HepG2 (cell line): ENCODE measurements around the gene DDX49. TPM values are rescaled to one million over a fixed set of nuclear protein-coding genes. Genes with fewer than 3 reads are reported as not detected.

ENCODE experiments used
- ATAC-seq: fragments of 200-7000 bp; cut with Tn5 transposase; 3 replicates; pipeline ENCODE4 v1.9.1; 2020; ENCODE audit warnings: mild to moderate bottlenecking, moderate library complexity
- BruUV-seq: library from RNA; stranded (reverse); fragments of 400-500 nt; replicated peaks from 2 replicates; lab custom pipeline; 2021; lab: Mats Ljungman, UMichigan
- CTCF ChIA-PET: fragments of 300-600 bp; formaldehyde crosslinking; extraction: SDS; loops from one replicate; lab custom pipeline; 2021; ENCODE audit warnings: low total read pairs, inconsistent platforms, low intra/inter-chr PET ratio; lab: Yijun Ruan, JAX
- POLR2A ChIA-PET: fragments of 350-600 bp; sonication (Branson Sonifier 250); formaldehyde crosslinking; loops from one replicate; lab custom pipeline; 2020; ENCODE audit warnings: antibody characterized with exemption, inconsistent platforms; lab: Yijun Ruan, JAX
- DNase-seq: peaks from one replicate; pipeline ENCODE4 v3.0.0-alpha.2; 2015; ENCODE audit warnings: low spot score
- FAIRE-seq: peaks from 3 replicates; lab custom pipeline; 2011; peaks lifted over from hg19 to GRCh38; lab: Jason Lieb, UNC
- H2AFZ ChIP-seq: one replicate; pipeline ENCODE4 v1.6.1; 2011; ENCODE audit warnings: low read length, inconsistent platforms
- H3K27ac ChIP-seq: fragments of 300-600 bp; 3 replicates; pipeline ENCODE4 v1.8.0; 2011; ENCODE audit warnings: mixed run types, mild to moderate bottlenecking, mixed read lengths, low read length, inconsistent platforms; ENCODE audit not compliant: insufficient read depth; ENCODE audit errors: extremely low read length
- H3K27me3 ChIP-seq, 2 experiments: fragments of 200-600 bp in 1 of 2; 2 replicates in 1 of 2; 3 replicates in 1 of 2; pipeline versions ENCODE4 v1.6.0 to v1.8.0; 2011; ENCODE audit warnings: low read length in 2 of 2, mild to moderate bottlenecking in 2 of 2, moderate library complexity in 2 of 2, inconsistent platforms in 1 of 2; ENCODE audit not compliant: insufficient read depth in 2 of 2, control insufficient read depth in 1 of 2
- H3K36me3 ChIP-seq, 2 experiments: fragments of 200-600 bp in 1 of 2; replicated peaks in 1 of 2; 2 replicates in 1 of 2; 3 replicates in 1 of 2; pipeline versions ENCODE4 v1.5.1 to v1.8.0; 2011; ENCODE audit warnings: low read length in 2 of 2, inconsistent platforms in 1 of 2; ENCODE audit not compliant: insufficient read depth in 2 of 2, control insufficient read depth in 1 of 2
- H3K4me1 ChIP-seq: 2 replicates; pipeline ENCODE4 v1.5.1; 2012; ENCODE audit warnings: low read length, inconsistent platforms; ENCODE audit not compliant: insufficient read depth
- H3K4me2 ChIP-seq: 2 replicates; pipeline ENCODE4 v1.6.0; 2011; ENCODE audit warnings: low read depth, low read length, inconsistent platforms
- H3K4me3 ChIP-seq, 3 experiments: fragments of 200-600 bp in 1 of 3; sonication (generic), shearing (Covaris generic) in 1 of 3; replicated peaks in 1 of 3; 2 replicates each; pipeline ENCODE4 v1.5.1; 2011 to 2016; ENCODE audit warnings: low read length in 3 of 3, inconsistent platforms in 2 of 3, low read depth in 2 of 3, mild to moderate bottlenecking in 2 of 3, control low read depth in 1 of 3, mixed read lengths in 1 of 3; ENCODE audit not compliant: insufficient read depth in 1 of 3
- H3K79me2 ChIP-seq: one replicate; pipeline ENCODE4 v1.6.1; 2011; ENCODE audit warnings: low read length, inconsistent platforms; ENCODE audit not compliant: insufficient read depth
- H3K9ac ChIP-seq: 2 replicates; pipeline ENCODE4 v1.6.0; 2011; ENCODE audit warnings: mild to moderate bottlenecking, low read depth, low read length, inconsistent platforms; ENCODE audit not compliant: insufficient read depth
- H3K9me3 ChIP-seq: 2 replicates; pipeline ENCODE4 v1.5.1; 2012; ENCODE audit warnings: mild to moderate bottlenecking, low read length
- H4K20me1 ChIP-seq: 2 replicates; pipeline ENCODE4 v1.6.0; 2011; ENCODE audit warnings: inconsistent platforms, mild to moderate bottlenecking, low read length, moderate library complexity; ENCODE audit not compliant: insufficient read depth
- CBFB ChIP-seq: sonication (generic); formaldehyde crosslinking; IDR thresholded peaks from 2 replicates; pipeline ENCODE4 v1.4.0; 2020; ENCODE audit warnings: missing genetic modification reagents
- GATAD2A ChIP-seq: IDR thresholded peaks from 2 replicates; pipeline ENCODE4 v1.6.1; 2016
- HHEX ChIP-seq: IDR thresholded peaks from 2 replicates; pipeline ENCODE4 v1.6.1; 2016; ENCODE audit warnings: control low read depth
- LCORL ChIP-seq, 2 experiments: fragments of 450-650 bp in 1 of 2; sonication (generic) in 1 of 2; formaldehyde crosslinking in 1 of 2; IDR thresholded peaks; 2 replicates each; pipeline versions ENCODE4 v1.5.0 to v1.6.1; 2017 to 2020; ENCODE audit warnings: antibody characterized with exemption in 1 of 2, missing genetic modification reagents in 1 of 2
- MYC ChIP-seq: sonication (generic); formaldehyde crosslinking; IDR thresholded peaks from 2 replicates; pipeline ENCODE4 v1.9.0; 2021; ENCODE audit warnings: missing genetic modification reagents, borderline replicate concordance
- NFIB ChIP-seq: sonication (generic); formaldehyde crosslinking; IDR thresholded peaks from 2 replicates; pipeline ENCODE4 v1.9.0; 2021; ENCODE audit warnings: missing genetic modification reagents, mild to moderate bottlenecking, borderline replicate concordance
- RCOR2 ChIP-seq: IDR thresholded peaks from 2 replicates; pipeline ENCODE4 v1.6.1; 2016; ENCODE audit warnings: missing biosample characterization, missing genetic modification reagents
- SIX4 ChIP-seq: sonication (generic); formaldehyde crosslinking; IDR thresholded peaks from 2 replicates; pipeline ENCODE4 v1.4.0; 2020; ENCODE audit warnings: missing genetic modification reagents
- TAF1 ChIP-seq: sonication (generic); formaldehyde crosslinking; IDR thresholded peaks from 2 replicates; pipeline ENCODE4 v1.4.0; 2020; ENCODE audit warnings: missing genetic modification reagents
- ZBTB7B ChIP-seq: sonication (generic); formaldehyde crosslinking; IDR thresholded peaks from 2 replicates; pipeline ENCODE4 v1.4.0; 2020; ENCODE audit warnings: missing genetic modification reagents
- ZFX ChIP-seq: sonication (generic); formaldehyde crosslinking; IDR thresholded peaks from 2 replicates; pipeline ENCODE4 v1.4.0; 2020; ENCODE audit warnings: mild to moderate bottlenecking, low read depth, missing genetic modification reagents, moderate library complexity
- ZNF205 ChIP-seq: IDR thresholded peaks from 2 replicates; pipeline ENCODE4 v1.6.1; 2018; ENCODE audit warnings: missing biosample characterization, missing genetic modification reagents
- ZNF777 ChIP-seq: sonication (generic); formaldehyde crosslinking; IDR thresholded peaks from 2 replicates; pipeline ENCODE4 v1.4.0; 2020; ENCODE audit warnings: missing genetic modification reagents
- ZSCAN20 ChIP-seq: sonication (generic); formaldehyde crosslinking; IDR thresholded peaks from 2 replicates; pipeline ENCODE4 v1.4.0; 2020; ENCODE audit warnings: missing genetic modification reagents, mild to moderate bottlenecking, borderline replicate concordance
- WGBS: methylation state at CpG from one replicate; pipeline ENCODE4 v1.1.6; 2017; ENCODE audit warnings: low lambda C conversion rate; 5-methylcytosine and 5-hydroxymethylcytosine counted together
- in situ Hi-C: cut with HindIII; loops from 2 replicates; pipeline ENCODE4 v1.10.0; 2017; ENCODE audit warnings: low pct_unique_long_range_greater_than_20kb; ENCODE audit not compliant: extremely low pct_ligation_motif_present
- intact Hi-C: fragments of 100-400 bp; cut with micrococcal nuclease; formaldehyde crosslinking; loops from one replicate; pipeline ENCODE4 v1.10.0; 2022; ENCODE audit not compliant: unreplicated experiment
- polyA plus RNA-seq, 8 experiments: library from polyadenylated mRNA; depleted of rRNA in 3 of 8; stranded (reverse) in 7 of 8; unstranded in 1 of 8; fragments of >200 nt; fragmentation: Illumina TruSeq in 4 of 8; extraction: Trizol in 4 of 8; gene quantifications; 2 replicates each; pipeline versions ENCODE4 v1.2.1 to v1.2.3, GENCODE V29; 2011 to 2016; ENCODE audit warnings: low read depth in 4 of 8, missing spikeins in 1 of 8, mixed read lengths in 1 of 8; ENCODE audit not compliant: insufficient read depth in 1 of 8
- total RNA-seq, 5 experiments: library from RNA; depleted of rRNA; stranded (reverse); fragments of >200 nt; fragmentation: Illumina TruSeq; extraction: Trizol; gene quantifications; 2 replicates each; pipeline ENCODE4 v1.2.3, GENCODE V29; 2016; ENCODE audit warnings: low read depth in 1 of 5
- TF ChIP-seq, protein P1 (sequence below): sonication (generic); formaldehyde crosslinking; IDR thresholded peaks from 2 replicates; pipeline ENCODE4 v1.5.0; 2020; ENCODE audit warnings: mild to moderate bottlenecking, missing genetic modification reagents, moderate library complexity
- TF ChIP-seq, protein P2 (sequence below): sonication (generic); formaldehyde crosslinking; IDR thresholded peaks from 2 replicates; pipeline ENCODE4 v1.4.0; 2020; ENCODE audit warnings: missing genetic modification reagents
- TF ChIP-seq, protein P3 (sequence below): IDR thresholded peaks from 2 replicates; pipeline ENCODE4 v1.6.1; 2018; ENCODE audit warnings: missing genetic modification reagents, mild to moderate bottlenecking, missing compliant biosample characterization
- TF ChIP-seq, protein P4 (sequence below): sonication (generic); formaldehyde crosslinking; IDR thresholded peaks from 2 replicates; pipeline ENCODE4 v1.8.0; 2022; ENCODE audit warnings: missing genetic modification reagents, low read depth, mild to moderate bottlenecking, borderline replicate concordance

Gene DDX49
- total and polyA plus RNA-seq, 2 of the 13 experiments (the other 11 are each of a cell fraction or from before 2014, with no cell fraction given) = 27.0 to 46.2 TPM

DNA sequence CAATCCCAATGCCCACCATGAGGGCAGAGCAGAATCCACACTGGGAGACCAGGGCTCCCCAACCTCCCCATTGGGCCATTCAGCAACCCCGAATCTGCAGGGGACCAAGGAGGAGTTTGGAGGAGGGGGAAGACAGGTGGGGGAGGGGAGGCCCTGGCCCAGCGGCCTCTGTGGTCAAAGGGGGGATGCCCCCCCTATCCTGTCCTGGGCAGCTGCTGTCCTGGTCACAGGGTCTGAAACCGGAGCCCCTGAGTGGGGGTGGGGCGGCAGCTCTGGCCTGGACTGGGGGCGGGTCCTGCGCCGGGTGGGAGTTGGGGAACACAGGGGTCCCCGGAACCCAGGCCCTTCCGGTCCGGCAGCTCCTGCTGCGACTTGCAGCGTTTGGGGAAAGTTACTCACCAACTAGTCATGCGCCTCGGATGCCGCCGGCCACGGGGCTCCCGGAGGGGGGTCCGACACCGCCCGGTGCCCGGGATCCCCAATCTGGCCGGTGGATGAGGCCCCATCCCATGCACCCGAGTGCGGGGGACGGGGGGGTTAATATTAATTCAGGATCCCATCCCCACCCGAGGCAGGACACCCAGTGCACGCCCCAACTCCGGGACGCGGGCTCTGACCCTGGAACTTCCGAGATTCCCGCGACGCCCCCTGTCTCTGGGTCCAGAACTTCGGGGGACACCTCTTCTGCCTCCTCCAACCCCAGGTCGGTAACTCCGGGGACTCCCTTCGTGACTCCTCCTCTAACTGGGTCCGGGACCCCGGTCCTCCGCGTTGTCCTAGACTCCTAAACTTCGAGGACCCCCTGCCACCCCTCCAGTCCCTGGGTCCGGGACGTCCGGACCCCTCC lies 20.6 kb downstream of the DDX49 start:
- peak overlapping the region; percentile 74 for H3K9ac ChIP-seq
- H3K4me1 ChIP-seq = peaks cover 52% of the 10 kb centered on the region
- FAIRE-seq = no peak
- H3K4me3 ChIP-seq = peak overlapping the region; percentile 60 to 85 (median 74)
- H4K20me1 ChIP-seq = no peaks in the 10 kb centered on the region
- peak overlapping the region; percentile 90 for H3K4me2 ChIP-seq
- ChIA-PET CTCF (interaction anchor here (2.7 kb wide), 1 partner anchor 47 kb away, joined by 13 read pairs; no protein-coding TSS in a partner anchor), POLR2A (interaction anchor here (1.5 to 2.8 kb wide), 2 partner anchors 12 to 21 kb away, joined by 4 to 17 read pairs; partner anchors contain the start of genes COPE and DDX49)
- no peaks in the 10 kb centered on the region for H3K27me3 ChIP-seq
- DNase-seq = no peak
- no peaks in the 10 kb centered on the region for H3K79me2 ChIP-seq
- ATAC-seq = peak; percentile 17
- no peaks in the 10 kb centered on the region for H3K9me3 ChIP-seq
- 42% methylated on average over 2 of the region's 47 CpGs for WGBS
- peaks cover 0 to 1% of the 10 kb centered on the region in 2 experiments; a peak in 1 of 5 replicates for H3K36me3 ChIP-seq
- H3K27ac ChIP-seq = no peak overlapping the region
- in situ Hi-C loops = loop anchor here (5.0 kb wide), 1 partner anchor 47 kb away; no protein-coding TSS in a partner anchor
- intact Hi-C loops = no loop called here
- no peak overlapping the region for H2AFZ ChIP-seq
- no TSS peak for BruUV-seq
- TF ChIP-seq CBFB (CRISPR knock-in tag) (peak; percentile 40; the same call in 1 of the 2 replicates), TAF1 (CRISPR knock-in tag) (no peak), SIX4 (CRISPR knock-in tag) (peak; percentile 73), ZSCAN20 (CRISPR knock-in tag) (no peak), MYC (CRISPR knock-in tag) (no peak), ZNF777 (CRISPR knock-in tag) (no peak), ZFX (CRISPR knock-in tag) (peak; percentile 32; the same call in 1 of the 2 replicates), ZNF205 (CRISPR knock-in tag) (0 out of 2 replicates have a peak, but pooled peaks have one; percentile 28), LCORL (IDR thresholded peaks at IDR 0.05) (no peak), LCORL (CRISPR knock-in tag; IDR thresholded peaks at IDR 0.05) (0 out of 2 replicates have a peak, but pooled peaks have one; percentile 38), HHEX (CRISPR knock-in tag) (no peak), NFIB (CRISPR knock-in tag) (no peak), ZBTB7B (CRISPR knock-in tag) (peak; percentile 49; the same call in 1 of the 2 replicates), GATAD2A (CRISPR knock-in tag) (0 out of 2 replicates have a peak, but pooled peaks have one; percentile 21), RCOR2 (CRISPR knock-in tag) (no peak)
- TF ChIP-seq, protein P1, sequence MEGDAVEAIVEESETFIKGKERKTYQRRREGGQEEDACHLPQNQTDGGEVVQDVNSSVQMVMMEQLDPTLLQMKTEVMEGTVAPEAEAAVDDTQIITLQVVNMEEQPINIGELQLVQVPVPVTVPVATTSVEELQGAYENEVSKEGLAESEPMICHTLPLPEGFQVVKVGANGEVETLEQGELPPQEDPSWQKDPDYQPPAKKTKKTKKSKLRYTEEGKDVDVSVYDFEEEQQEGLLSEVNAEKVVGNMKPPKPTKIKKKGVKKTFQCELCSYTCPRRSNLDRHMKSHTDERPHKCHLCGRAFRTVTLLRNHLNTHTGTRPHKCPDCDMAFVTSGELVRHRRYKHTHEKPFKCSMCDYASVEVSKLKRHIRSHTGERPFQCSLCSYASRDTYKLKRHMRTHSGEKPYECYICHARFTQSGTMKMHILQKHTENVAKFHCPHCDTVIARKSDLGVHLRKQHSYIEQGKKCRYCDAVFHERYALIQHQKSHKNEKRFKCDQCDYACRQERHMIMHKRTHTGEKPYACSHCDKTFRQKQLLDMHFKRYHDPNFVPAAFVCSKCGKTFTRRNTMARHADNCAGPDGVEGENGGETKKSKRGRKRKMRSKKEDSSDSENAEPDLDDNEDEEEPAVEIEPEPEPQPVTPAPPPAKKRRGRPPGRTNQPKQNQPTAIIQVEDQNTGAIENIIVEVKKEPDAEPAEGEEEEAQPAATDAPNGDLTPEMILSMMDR (CRISPR knock-in tag) = peak; percentile 8; the same call in 1 of the 2 replicates
- TF ChIP-seq, protein P2, sequence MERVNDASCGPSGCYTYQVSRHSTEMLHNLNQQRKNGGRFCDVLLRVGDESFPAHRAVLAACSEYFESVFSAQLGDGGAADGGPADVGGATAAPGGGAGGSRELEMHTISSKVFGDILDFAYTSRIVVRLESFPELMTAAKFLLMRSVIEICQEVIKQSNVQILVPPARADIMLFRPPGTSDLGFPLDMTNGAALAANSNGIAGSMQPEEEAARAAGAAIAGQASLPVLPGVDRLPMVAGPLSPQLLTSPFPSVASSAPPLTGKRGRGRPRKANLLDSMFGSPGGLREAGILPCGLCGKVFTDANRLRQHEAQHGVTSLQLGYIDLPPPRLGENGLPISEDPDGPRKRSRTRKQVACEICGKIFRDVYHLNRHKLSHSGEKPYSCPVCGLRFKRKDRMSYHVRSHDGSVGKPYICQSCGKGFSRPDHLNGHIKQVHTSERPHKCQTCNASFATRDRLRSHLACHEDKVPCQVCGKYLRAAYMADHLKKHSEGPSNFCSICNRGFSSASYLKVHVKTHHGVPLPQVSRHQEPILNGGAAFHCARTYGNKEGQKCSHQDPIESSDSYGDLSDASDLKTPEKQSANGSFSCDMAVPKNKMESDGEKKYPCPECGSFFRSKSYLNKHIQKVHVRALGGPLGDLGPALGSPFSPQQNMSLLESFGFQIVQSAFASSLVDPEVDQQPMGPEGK = peak; percentile 74
- TF ChIP-seq, protein P3, sequence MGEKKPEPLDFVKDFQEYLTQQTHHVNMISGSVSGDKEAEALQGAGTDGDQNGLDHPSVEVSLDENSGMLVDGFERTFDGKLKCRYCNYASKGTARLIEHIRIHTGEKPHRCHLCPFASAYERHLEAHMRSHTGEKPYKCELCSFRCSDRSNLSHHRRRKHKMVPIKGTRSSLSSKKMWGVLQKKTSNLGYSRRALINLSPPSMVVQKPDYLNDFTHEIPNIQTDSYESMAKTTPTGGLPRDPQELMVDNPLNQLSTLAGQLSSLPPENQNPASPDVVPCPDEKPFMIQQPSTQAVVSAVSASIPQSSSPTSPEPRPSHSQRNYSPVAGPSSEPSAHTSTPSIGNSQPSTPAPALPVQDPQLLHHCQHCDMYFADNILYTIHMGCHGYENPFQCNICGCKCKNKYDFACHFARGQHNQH = 0 out of 2 replicates have a peak, but pooled peaks have one; percentile 13
- TF ChIP-seq, protein P4, sequence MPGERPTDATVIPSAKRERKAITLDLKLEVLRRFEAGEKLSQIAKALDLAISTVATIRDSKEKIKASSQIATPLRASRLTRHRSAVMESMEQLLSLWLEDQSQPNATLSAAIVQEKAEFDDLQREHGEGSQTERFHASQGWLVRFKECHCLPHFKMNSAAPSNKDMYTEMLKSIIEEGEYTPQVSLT (CRISPR knock-in tag) = no peak
